Measurements from ENCODE around the gene NLRP3.
"Not testable (repeated sequence)": the region's sequence is repeated elsewhere in the genome, so short reads cannot be mapped to it uniquely, and the experiment has no call there.

NLRP3 gene

GRCh38 chr1:247469141-247469535, 53.2 kb downstream of the NLRP3 start:
- no peak for DNase-seq (ENCODE audit: low read depth, low spot score)

GRCh38 chr1:247470942-247471429, 55.0 kb downstream of the NLRP3 start:
- not testable (repeated sequence) for DNase-seq (ENCODE audit: low read depth, low spot score)

- DNase-seq (ENCODE audit: low read depth, low spot score) = no peak
Measured at GRCh38 chr1:247471445-247472016, 55.6 kb downstream of the NLRP3 start.

DNA sequence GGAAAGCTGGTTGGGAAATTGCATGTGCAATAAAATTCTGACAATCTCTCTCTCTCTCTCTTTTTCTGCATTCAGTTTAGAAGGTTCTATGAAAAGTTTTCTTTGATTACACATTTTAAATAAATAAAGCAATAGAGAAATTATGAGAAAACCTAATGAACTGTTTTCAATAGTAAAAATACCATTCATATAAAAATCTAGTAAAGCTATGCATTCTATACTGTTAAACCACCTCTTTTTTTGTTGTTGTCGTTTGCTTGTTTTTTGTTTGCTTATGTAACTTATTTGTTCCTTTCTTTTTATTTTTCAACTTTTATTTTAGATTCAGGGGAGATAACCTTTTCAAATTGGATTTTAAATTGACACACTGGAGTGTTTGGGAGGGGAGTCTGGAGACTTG, 56.1 kb downstream of the NLRP3 start:
- DNase-seq (ENCODE audit: low read depth, low spot score) = no peak

- DNase-seq (ENCODE audit: low read depth, low spot score) = no peak
Measured at GRCh38 chr1:247474367-247474766, 58.4 kb downstream of the NLRP3 start.

DNA sequence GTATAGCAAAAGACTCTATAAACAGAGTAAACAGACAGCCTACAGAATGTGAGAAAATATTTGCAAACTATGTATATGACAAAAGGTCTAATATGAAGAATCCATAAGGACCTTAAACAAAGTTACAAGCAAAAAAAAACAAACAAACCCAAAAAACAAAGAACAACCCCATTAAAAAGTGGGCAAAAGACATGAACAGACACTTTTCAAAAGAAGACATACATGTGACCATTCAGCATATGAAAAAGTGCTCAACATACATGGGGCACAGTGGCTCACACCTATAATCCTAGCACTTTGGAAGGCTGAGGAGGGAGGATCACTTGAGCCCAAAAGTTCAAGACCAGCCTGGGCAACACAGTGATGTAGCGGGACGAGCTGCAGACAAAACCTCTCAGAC, 59.8 kb downstream of the NLRP3 start:
- no peak for DNase-seq (ENCODE audit: low read depth, low spot score)

- not testable (repeated sequence) for DNase-seq (ENCODE audit: low read depth, low spot score)
Measured at GRCh38 chr1:247476328-247477058, 60.5 kb downstream of the NLRP3 start.

GRCh38 chr1:247482747-247483146, 66.8 kb downstream of the NLRP3 start:
- DNase-seq (ENCODE audit: low read depth, low spot score) = no peak

GRCh38 chr1:247487057-247487456, 71.1 kb downstream of the NLRP3 start:
- no peak for DNase-seq (ENCODE audit: low read depth, low spot score)

DNA sequence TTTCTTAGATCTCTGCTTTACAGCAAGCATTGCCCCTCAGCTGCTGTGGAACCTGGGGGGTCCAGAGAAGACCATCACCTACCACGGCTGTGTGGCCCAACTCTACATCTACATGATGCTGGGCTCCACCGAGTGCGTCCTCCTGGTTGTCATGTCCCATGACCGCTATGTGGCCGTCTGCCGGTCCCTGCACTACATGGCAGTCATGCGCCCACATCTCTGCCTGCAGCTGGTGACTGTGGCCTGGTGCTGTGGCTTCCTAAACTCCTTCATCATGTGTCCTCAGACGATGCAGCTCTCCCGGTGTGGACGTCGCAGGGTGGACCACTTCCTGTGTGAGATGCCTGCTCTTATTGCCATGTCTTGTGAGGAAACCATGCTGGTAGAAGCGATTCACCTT, 75.4 kb downstream of the NLRP3 start:
- no peak for DNase-seq (ENCODE audit: low read depth, low spot score)

GRCh38 chr1:247493106-247493505, 77.1 kb downstream of the NLRP3 start:
- no peak for DNase-seq (ENCODE audit: low read depth, low spot score)

- DNase-seq (ENCODE audit: low read depth, low spot score) = no peak
Measured at GRCh38 chr1:247494767-247495166, 78.8 kb downstream of the NLRP3 start.

DNA sequence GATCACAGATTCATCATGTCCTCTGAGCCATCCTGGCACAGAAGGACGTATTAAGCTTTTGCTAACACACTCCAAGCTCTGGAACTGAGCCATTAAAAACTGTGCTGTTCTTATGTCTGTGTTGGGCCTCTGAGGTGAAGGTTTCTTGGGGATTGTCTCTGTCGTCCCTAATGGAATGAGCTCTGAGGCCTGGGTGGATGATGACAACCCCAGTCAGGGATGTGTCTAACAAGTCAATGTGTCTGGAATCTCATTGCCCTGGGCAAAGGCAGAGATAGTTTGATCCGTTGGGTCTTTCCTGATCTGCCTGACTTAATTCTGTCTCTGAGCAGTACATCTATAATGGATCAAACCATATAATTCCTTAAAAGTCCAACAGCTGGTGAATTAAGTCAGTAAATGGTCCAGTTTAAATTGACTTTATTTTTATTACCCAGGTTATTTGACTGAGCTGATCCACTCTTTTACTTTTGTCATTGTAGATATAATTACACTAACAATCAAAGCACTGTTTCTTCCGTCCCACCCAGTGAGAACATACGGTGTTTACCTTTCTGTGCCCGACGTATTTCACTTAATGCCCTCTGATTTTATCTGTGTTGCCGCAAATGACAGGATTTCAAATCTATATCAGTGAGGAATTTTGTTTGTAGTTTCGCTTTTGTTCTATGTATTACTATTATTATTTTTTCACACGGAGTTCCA, 80.8 kb downstream of the NLRP3 start:
- no peak for DNase-seq (ENCODE audit: low read depth, low spot score)
